ENCODE measurements around the gene ANKS1B. TPM values are rescaled to one million over a fixed set of nuclear protein-coding genes. Genes with fewer than 3 reads are reported as not detected.

ANKS1B gene
- total and polyA plus RNA-seq, 4 donors: 0.03 to 3.4 (median 0.53) TPM

GRCh38 chr12:99686142-99686541 lies 298.6 kb downstream of the ANKS1B start:
- WGBS: 61% methylated on average over 1 of the region's 1 CpG
- Histone ChIP-seq H3K4me3 (ENCODE audit: low read depth in 1 of 3, low read length in 3 of 3) (no peak overlapping the region), H3K4me1 (ENCODE audit: control insufficient read depth in 4 of 4, insufficient read depth in 4 of 4, low read length in 3 of 4) (no peaks in the 10 kb centered on the region), H3K27me3 (ENCODE audit: control insufficient read depth in 4 of 4, insufficient read depth in 4 of 4, low read length in 3 of 4) (no peaks in the 10 kb centered on the region), H3K36me3 (ENCODE audit: control insufficient read depth in 4 of 4, insufficient read depth in 3 of 4, low read depth in 1 of 4, low read length in 3 of 4) (no peaks in the 10 kb centered on the region), H3K27ac (ENCODE audit: low read depth in 1 of 2, low read length in 2 of 2) (no peak overlapping the region), H3K9ac (ENCODE audit: low read depth in 1 of 2, low read length in 2 of 2) (no peak overlapping the region), H3K9me3 (ENCODE audit: control insufficient read depth in 4 of 4, low read length in 3 of 4) (peaks cover 0 to 1% (median 0%) of the 10 kb centered on the region in 4 donors)
- no peak for TF ChIP-seq RAD21 (IDR thresholded peaks at IDR 0.05)
- TF ChIP-seq, protein P1, sequence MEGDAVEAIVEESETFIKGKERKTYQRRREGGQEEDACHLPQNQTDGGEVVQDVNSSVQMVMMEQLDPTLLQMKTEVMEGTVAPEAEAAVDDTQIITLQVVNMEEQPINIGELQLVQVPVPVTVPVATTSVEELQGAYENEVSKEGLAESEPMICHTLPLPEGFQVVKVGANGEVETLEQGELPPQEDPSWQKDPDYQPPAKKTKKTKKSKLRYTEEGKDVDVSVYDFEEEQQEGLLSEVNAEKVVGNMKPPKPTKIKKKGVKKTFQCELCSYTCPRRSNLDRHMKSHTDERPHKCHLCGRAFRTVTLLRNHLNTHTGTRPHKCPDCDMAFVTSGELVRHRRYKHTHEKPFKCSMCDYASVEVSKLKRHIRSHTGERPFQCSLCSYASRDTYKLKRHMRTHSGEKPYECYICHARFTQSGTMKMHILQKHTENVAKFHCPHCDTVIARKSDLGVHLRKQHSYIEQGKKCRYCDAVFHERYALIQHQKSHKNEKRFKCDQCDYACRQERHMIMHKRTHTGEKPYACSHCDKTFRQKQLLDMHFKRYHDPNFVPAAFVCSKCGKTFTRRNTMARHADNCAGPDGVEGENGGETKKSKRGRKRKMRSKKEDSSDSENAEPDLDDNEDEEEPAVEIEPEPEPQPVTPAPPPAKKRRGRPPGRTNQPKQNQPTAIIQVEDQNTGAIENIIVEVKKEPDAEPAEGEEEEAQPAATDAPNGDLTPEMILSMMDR (IDR thresholded peaks at IDR 0.05; ENCODE audit: low read depth, low read length, missing input control): no peak
- TF ChIP-seq FOXA2 (IDR thresholded peaks at IDR 0.05): no peak
- TF ChIP-seq NR2F2 (IDR thresholded peaks at IDR 0.05): no peak
- TF ChIP-seq YY1 (IDR thresholded peaks at IDR 0.05): no peak
- no peak for TF ChIP-seq GABPA (IDR thresholded peaks at IDR 0.05 in 1 of 2, conservative IDR thresholded peaks at IDR 0.05 in 1 of 2)
- TF ChIP-seq TAF1 (conservative IDR thresholded peaks at IDR 0.05): no peak
- TF ChIP-seq EGR1 (IDR thresholded peaks at IDR 0.05; ENCODE audit: low read depth in 2 of 2): no peak
- TF ChIP-seq HNF4G (IDR thresholded peaks at IDR 0.05): no peak
- no peak for TF ChIP-seq FOXA1 (IDR thresholded peaks at IDR 0.05)
- TF ChIP-seq SP1 (IDR thresholded peaks at IDR 0.05): no peak
- TF ChIP-seq, protein P2, sequence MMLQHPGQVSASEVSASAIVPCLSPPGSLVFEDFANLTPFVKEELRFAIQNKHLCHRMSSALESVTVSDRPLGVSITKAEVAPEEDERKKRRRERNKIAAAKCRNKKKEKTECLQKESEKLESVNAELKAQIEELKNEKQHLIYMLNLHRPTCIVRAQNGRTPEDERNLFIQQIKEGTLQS (IDR thresholded peaks at IDR 0.05): no peak
- DNase-seq (ENCODE audit: low spot score): no peak

DNA sequence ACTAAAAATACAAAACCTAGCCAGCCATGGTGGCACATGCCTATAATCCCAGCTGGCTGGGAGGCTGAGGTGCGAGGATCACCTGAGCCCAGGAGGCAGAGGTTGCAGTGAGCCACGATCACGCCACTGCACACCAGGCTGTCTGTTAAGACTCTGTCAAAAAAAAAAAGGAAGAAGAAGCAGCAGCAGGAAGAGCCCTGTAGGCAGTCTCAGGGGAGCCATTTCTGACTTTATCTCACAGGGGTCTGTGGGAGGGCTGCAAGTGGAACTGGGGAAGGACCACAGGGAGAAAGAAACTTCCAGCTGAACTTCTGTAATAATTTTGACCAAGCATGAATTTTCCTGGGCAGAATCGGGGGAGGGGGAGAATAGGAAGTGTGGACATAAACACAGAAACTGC lies 304.5 kb downstream of the ANKS1B start:
- no peak overlapping the region for H3K27ac ChIP-seq (ENCODE audit: low read depth in 1 of 2, low read length in 2 of 2)
- no peak for DNase-seq (ENCODE audit: low spot score)
- H3K9me3 ChIP-seq (ENCODE audit: control insufficient read depth in 4 of 4, low read length in 3 of 4): peaks cover 0 to 2% (median under 1%) of the 10 kb centered on the region in 4 donors
- H3K4me1 ChIP-seq (ENCODE audit: control insufficient read depth in 4 of 4, insufficient read depth in 4 of 4, low read length in 3 of 4): no peaks in the 10 kb centered on the region
- TF ChIP-seq YY1 (IDR thresholded peaks at IDR 0.05) (no peak), FOXA1 (IDR thresholded peaks at IDR 0.05) (no peak), FOXA2 (IDR thresholded peaks at IDR 0.05) (no peak), HNF4A (conservative IDR thresholded peaks at IDR 0.05) (no peak), TAF1 (conservative IDR thresholded peaks at IDR 0.05) (no peak), ZBTB33 (IDR thresholded peaks at IDR 0.05) (no peak), RAD21 (IDR thresholded peaks at IDR 0.05) (no peak), REST (IDR thresholded peaks at IDR 0.05) (no peak), EGR1 (IDR thresholded peaks at IDR 0.05; ENCODE audit: low read depth in 2 of 2) (no peak), HNF4G (IDR thresholded peaks at IDR 0.05) (no peak), MAX (IDR thresholded peaks at IDR 0.05) (no peak), GABPA (IDR thresholded peaks at IDR 0.05 in 1 of 2, conservative IDR thresholded peaks at IDR 0.05 in 1 of 2) (no peak), SP1 (IDR thresholded peaks at IDR 0.05) (no peak), JUND (IDR thresholded peaks at IDR 0.05) (no peak), RXRA (IDR thresholded peaks at IDR 0.05) (no peak), NR2F2 (IDR thresholded peaks at IDR 0.05) (no peak)
- TF ChIP-seq, protein P2 (IDR thresholded peaks at IDR 0.05): no peak
- TF ChIP-seq, protein P1 (IDR thresholded peaks at IDR 0.05; ENCODE audit: low read depth, low read length, missing input control): no peak
- H3K36me3 ChIP-seq (ENCODE audit: control insufficient read depth in 4 of 4, insufficient read depth in 3 of 4, low read depth in 1 of 4, low read length in 3 of 4): no peaks in the 10 kb centered on the region
- H3K9ac ChIP-seq (ENCODE audit: low read depth in 1 of 2, low read length in 2 of 2): no peak overlapping the region
- no peak overlapping the region for H3K4me3 ChIP-seq (ENCODE audit: low read depth in 1 of 3, low read length in 3 of 3)
- no peaks in the 10 kb centered on the region for H3K27me3 ChIP-seq (ENCODE audit: control insufficient read depth in 4 of 4, insufficient read depth in 4 of 4, low read length in 3 of 4)
- 74% methylated on average over 4 of the region's 4 CpGs for WGBS
